CD4-positive, CD25-positive, alpha-beta regulatory T cell (primary cell): ENCODE data around the gene FZR1. TPM values are rescaled to one million over a fixed set of nuclear protein-coding genes. Genes with fewer than 3 reads are reported as not detected.

Experiments
- ATAC-seq, 2 donors: fragments of 150-1000 bp; cut with Tn5 transposase; one replicate each; pipeline ENCODE4 v1.10.0; 2021; ENCODE audit warnings: low read depth in 2 of 2, moderate number of reproducible peaks in 2 of 2, moderate library complexity in 1 of 2
- DNase-seq, 3 donors: peaks; one replicate each; pipeline versions ENCODE4 v3.0.0 to v3.0.0-alpha.2; 2012 to 2022; ENCODE audit warnings: mixed read lengths in 1 of 3
- H3K27ac ChIP-seq: one replicate; pipeline ENCODE4 v1.7.0; 2013; ENCODE audit warnings: mild to moderate bottlenecking, low read length; ENCODE audit not compliant: insufficient read depth, poor library complexity, severe bottlenecking
- H3K27me3 ChIP-seq: one replicate; pipeline ENCODE4 v1.7.0; 2013; ENCODE audit warnings: low read length; ENCODE audit not compliant: control insufficient read depth, insufficient read depth
- H3K36me3 ChIP-seq: one replicate; pipeline ENCODE4 v1.7.0; 2013; ENCODE audit warnings: mild to moderate bottlenecking, low read length, moderate library complexity; ENCODE audit not compliant: control insufficient read depth, insufficient read depth
- H3K4me1 ChIP-seq: 2 replicates; pipeline ENCODE4 v1.7.0; 2013; ENCODE audit warnings: mild to moderate bottlenecking, low read length; ENCODE audit not compliant: insufficient read depth, control insufficient read depth, poor library complexity, severe bottlenecking
- H3K4me3 ChIP-seq: one replicate; pipeline ENCODE4 v1.7.0; 2013; ENCODE audit warnings: low read depth, mild to moderate bottlenecking, low read length, moderate library complexity
- H3K9me3 ChIP-seq, 2 experiments: 1 replicate in 1 of 2; 2 replicates in 1 of 2; pipeline ENCODE4 v1.7.0; 2013; ENCODE audit warnings: low read length in 2 of 2, mild to moderate bottlenecking in 1 of 2, moderate library complexity in 1 of 2; ENCODE audit not compliant: control insufficient read depth in 2 of 2
- H3K27ac Mint-ChIP-seq, 3 donors: one replicate each; pipeline ENCODE4 v1.8.0; 2020 to 2022; ENCODE audit warnings: mild to moderate bottlenecking in 3 of 3, mixed read lengths in 3 of 3, moderate library complexity in 2 of 3
- H3K27me3 Mint-ChIP-seq: one replicate; pipeline ENCODE4 v1.8.0; 2022; ENCODE audit warnings: mild to moderate bottlenecking, mixed read lengths
- H3K36me3 Mint-ChIP-seq: one replicate; pipeline ENCODE4 v1.8.0; 2020; ENCODE audit warnings: mixed read lengths
- H3K4me1 Mint-ChIP-seq, 4 donors: one replicate each; pipeline ENCODE4 v1.8.0; 2020 to 2022; ENCODE audit warnings: mixed read lengths in 4 of 4, mild to moderate bottlenecking in 1 of 4
- H3K4me3 Mint-ChIP-seq, 4 donors: one replicate each; pipeline ENCODE4 v1.8.0; 2020 to 2022; ENCODE audit warnings: mild to moderate bottlenecking in 4 of 4, mixed read lengths in 4 of 4, moderate library complexity in 3 of 4
- H3K9me3 Mint-ChIP-seq, 7 donors: one replicate each; pipeline ENCODE4 v1.8.0; 2020 to 2022; ENCODE audit warnings: mixed read lengths in 7 of 7, mild to moderate bottlenecking in 3 of 7, moderate library complexity in 2 of 7
- polyA plus RNA-seq, 4 donors: library from polyadenylated mRNA; unstranded; fragments of 300-500 nt; fragmentation: Illumina TruSeq; gene quantifications; one replicate each; pipeline ENCODE4 v1.2.3, GENCODE V29; 2021
- total RNA-seq: library from RNA; stranded (reverse); gene quantifications from one replicate; pipeline ENCODE4 v1.2.3, GENCODE V29; 2022

Gene FZR1
- total and polyA plus RNA-seq, 5 donors from 2014 or later: 9.1 to 107 (median 10.7) TPM

DNA sequence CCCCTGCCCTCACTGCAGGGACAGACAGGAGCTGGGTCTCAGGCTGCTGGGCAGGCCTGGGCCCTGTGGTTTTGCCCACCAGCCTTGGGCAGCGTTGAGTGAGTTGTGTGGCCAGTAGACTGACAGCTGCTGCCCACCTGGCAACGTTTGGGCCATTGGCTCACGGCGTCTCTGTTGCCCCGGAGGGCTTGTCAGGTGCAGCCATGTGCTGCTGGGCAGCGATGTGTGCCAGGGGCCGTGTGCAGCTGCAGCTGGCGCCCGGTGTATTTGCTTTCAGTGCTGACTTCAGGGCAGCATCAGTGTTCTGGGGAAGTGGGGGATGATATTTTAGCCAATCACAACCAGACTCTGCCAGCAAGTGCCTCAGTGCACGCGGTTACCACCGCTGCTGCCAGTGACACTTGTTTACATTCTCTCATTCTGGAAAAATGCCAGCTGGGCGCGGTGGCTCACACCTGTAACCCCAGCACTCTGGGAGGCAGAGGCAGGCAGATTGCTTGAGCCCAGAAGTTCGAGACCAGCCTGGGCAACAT, 10.6 kb downstream of the FZR1 start:
- peak in 1 of 2 donors; percentile 62 for ATAC-seq
- H3K4me1 ChIP-seq: peaks cover 23% of the 10 kb centered on the region
- DNase-seq: peak in 2 of 3 donors; percentile 45 to 52
- H3K4me1 Mint-ChIP-seq: peaks cover 0 to 56% (median 17%) of the 10 kb centered on the region in 4 donors
- H3K9me3 Mint-ChIP-seq: no peaks in the 10 kb centered on the region
- no peaks in the 10 kb centered on the region for H3K9me3 ChIP-seq
- peaks cover 4% of the 10 kb centered on the region for H3K36me3 Mint-ChIP-seq
- no peaks in the 10 kb centered on the region for H3K27me3 ChIP-seq
- H3K4me3 Mint-ChIP-seq: peak overlapping the region in 2 of 4 donors; percentile 47 to 48
- H3K27me3 Mint-ChIP-seq: no peaks in the 10 kb centered on the region
- peak overlapping the region; percentile 31 to 63 (median 38) for H3K27ac Mint-ChIP-seq
- peaks cover 12% of the 10 kb centered on the region for H3K36me3 ChIP-seq
- peak overlapping the region; percentile 14 for H3K27ac ChIP-seq
- H3K4me3 ChIP-seq: no peak overlapping the region

DNA sequence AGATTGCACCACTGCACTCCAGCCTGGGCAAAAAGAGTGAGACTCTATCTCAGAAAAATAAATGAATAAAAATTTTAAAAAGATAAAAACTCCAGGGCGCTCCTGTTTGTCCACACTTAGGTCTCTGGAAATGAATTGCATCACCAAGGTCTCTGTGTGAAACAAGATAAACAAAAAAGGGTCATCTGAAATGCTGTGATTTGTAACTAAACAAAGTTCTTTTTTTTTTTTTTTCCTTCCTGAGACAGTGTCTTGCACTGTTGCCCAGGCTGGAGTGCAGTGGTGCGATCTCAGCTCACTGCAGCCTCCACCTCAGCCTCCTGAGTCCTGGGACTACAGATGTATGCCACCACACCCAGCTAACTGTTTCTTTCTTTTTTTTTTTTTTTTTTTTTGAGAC, 11.5 kb downstream of the FZR1 start:
- peak overlapping the region in 1 of 3 donors; percentile 38 for H3K27ac Mint-ChIP-seq
- H3K4me3 Mint-ChIP-seq: no peak overlapping the region

GRCh38 chr19:3518255-3518654, 12.1 kb downstream of the FZR1 start:
- Histone ChIP-seq H3K27ac (peak overlapping the region; percentile 24), H3K4me3 (no peak overlapping the region), H3K36me3 (peaks cover 20% of the 10 kb centered on the region), H3K4me1 (peaks cover 23% of the 10 kb centered on the region), H3K9me3 (no peaks in the 10 kb centered on the region), H3K27me3 (no peaks in the 10 kb centered on the region)
- Mint-ChIP-seq H3K4me3 (no peak overlapping the region), H3K9me3 (no peaks in the 10 kb centered on the region), H3K27ac (peak overlapping the region in 2 of 3 donors; percentile 36 to 41), H3K27me3 (no peaks in the 10 kb centered on the region), H3K4me1 (peaks cover 0 to 49% (median 17%) of the 10 kb centered on the region in 4 donors), H3K36me3 (peaks cover 4% of the 10 kb centered on the region)
- DNase-seq (no peak), ATAC-seq (no peak)

More for the DNA sequence above, 11.5 kb downstream of the FZR1 start:
- Histone ChIP-seq H3K4me3 (no peak overlapping the region), H3K4me1 (peaks cover 23% of the 10 kb centered on the region), H3K36me3 (peaks cover 17% of the 10 kb centered on the region), H3K27ac (peak overlapping the region; percentile 5), H3K27me3 (no peaks in the 10 kb centered on the region), H3K9me3 (no peaks in the 10 kb centered on the region)
- Mint-ChIP-seq H3K27me3 (no peaks in the 10 kb centered on the region), H3K36me3 (peaks cover 4% of the 10 kb centered on the region), H3K4me1 (peaks cover 0 to 49% (median 17%) of the 10 kb centered on the region in 4 donors), H3K9me3 (no peaks in the 10 kb centered on the region)
- DNase-seq (no peak), ATAC-seq (no peak)

DNA sequence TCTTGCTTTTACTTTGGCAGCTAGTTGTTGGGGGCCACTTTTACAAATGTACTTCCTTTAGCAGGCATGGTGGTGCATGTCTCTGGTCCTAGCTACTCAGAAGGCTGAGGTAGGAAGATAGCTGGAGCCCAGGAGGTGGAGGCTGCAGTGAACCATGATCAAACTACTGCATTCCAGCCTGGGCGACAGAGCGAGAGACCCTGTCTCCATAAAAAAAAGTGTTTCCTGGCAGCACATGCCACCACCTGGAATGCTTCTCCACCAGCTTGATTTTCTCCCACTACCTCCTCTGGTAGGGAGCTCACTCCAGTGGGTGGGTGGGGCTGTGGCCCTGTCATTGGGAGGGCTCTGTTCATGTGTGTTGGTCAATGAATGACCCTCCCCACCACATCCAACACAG, 12.5 kb downstream of the FZR1 start:
- Mint-ChIP-seq H3K4me3 (no peak overlapping the region), H3K9me3 (no peaks in the 10 kb centered on the region)

GRCh38 chr19:3519126-3519525, 13.0 kb downstream of the FZR1 start:
- peaks cover 4% of the 10 kb centered on the region for H3K36me3 Mint-ChIP-seq
- Histone ChIP-seq H3K4me3 (no peak overlapping the region), H3K27ac (no peak overlapping the region), H3K9me3 (no peaks in the 10 kb centered on the region), H3K4me1 (peaks cover 23% of the 10 kb centered on the region), H3K36me3 (peaks cover 28% of the 10 kb centered on the region), H3K27me3 (no peaks in the 10 kb centered on the region)
- no peak overlapping the region for H3K4me3 Mint-ChIP-seq
- no peak overlapping the region for H3K27ac Mint-ChIP-seq
- peaks cover 0 to 44% (median 17%) of the 10 kb centered on the region in 4 donors for H3K4me1 Mint-ChIP-seq
- H3K27me3 Mint-ChIP-seq: no peaks in the 10 kb centered on the region
- no peak for ATAC-seq
- no peaks in the 10 kb centered on the region for H3K9me3 Mint-ChIP-seq
- no peak for DNase-seq

More for the DNA sequence above, 12.5 kb downstream of the FZR1 start:
- no peaks in the 10 kb centered on the region for H3K27me3 Mint-ChIP-seq
- peaks cover 23% of the 10 kb centered on the region for H3K4me1 ChIP-seq
- no peak overlapping the region for H3K27ac ChIP-seq
- DNase-seq (no peak), ATAC-seq (no peak)
- no peaks in the 10 kb centered on the region for H3K9me3 ChIP-seq
- H3K4me3 ChIP-seq: no peak overlapping the region
- peaks cover 4% of the 10 kb centered on the region for H3K36me3 Mint-ChIP-seq
- peaks cover 0 to 46% (median 17%) of the 10 kb centered on the region in 4 donors for H3K4me1 Mint-ChIP-seq
- H3K36me3 ChIP-seq: peaks cover 24% of the 10 kb centered on the region
- peak overlapping the region in 2 of 3 donors; percentile 36 to 41 for H3K27ac Mint-ChIP-seq
- no peaks in the 10 kb centered on the region for H3K27me3 ChIP-seq

GRCh38 chr19:3520166-3521103, 14.3 kb downstream of the FZR1 start:
- H3K4me1 ChIP-seq: peaks cover 17% of the 10 kb centered on the region
- Mint-ChIP-seq H3K27ac (peak overlapping the region in 1 of 3 donors; percentile 55), H3K27me3 (no peaks in the 10 kb centered on the region), H3K36me3 (peaks cover 4% of the 10 kb centered on the region), H3K4me3 (no peak overlapping the region), H3K4me1 (peaks cover 0 to 33% (median 9%) of the 10 kb centered on the region in 4 donors), H3K9me3 (no peaks in the 10 kb centered on the region)
- H3K9me3 ChIP-seq: no peaks in the 10 kb centered on the region
- H3K36me3 ChIP-seq: peaks cover 39% of the 10 kb centered on the region
- H3K4me3 ChIP-seq: no peak overlapping the region
- ATAC-seq (no peak), DNase-seq (no peak)
- no peak overlapping the region for H3K27ac ChIP-seq
- no peaks in the 10 kb centered on the region for H3K27me3 ChIP-seq

DNA sequence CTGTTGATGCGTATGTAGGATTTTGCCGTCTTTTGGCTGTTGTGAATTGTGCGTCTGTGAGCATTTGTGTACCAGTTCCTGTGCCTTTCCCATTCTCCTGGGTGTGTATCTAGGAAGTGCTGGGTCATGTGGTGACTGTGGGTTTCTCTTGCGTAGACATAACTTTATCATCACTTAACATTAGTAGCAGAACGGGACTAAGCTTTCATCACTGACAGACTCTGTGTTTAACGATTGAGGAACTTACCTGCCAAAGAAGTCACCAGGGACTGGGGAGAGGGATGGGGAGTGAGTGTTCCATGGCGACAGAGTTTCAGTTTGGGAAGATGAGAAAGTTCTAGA, 15.0 kb downstream of the FZR1 start:
- Mint-ChIP-seq H3K27ac (no peak overlapping the region), H3K27me3 (no peaks in the 10 kb centered on the region), H3K9me3 (no peaks in the 10 kb centered on the region), H3K4me1 (peaks cover 0 to 27% (median 9%) of the 10 kb centered on the region in 4 donors), H3K4me3 (no peak overlapping the region), H3K36me3 (peaks cover 4% of the 10 kb centered on the region)
- Histone ChIP-seq H3K27ac (no peak overlapping the region), H3K4me1 (peaks cover 13% of the 10 kb centered on the region), H3K36me3 (peaks cover 39% of the 10 kb centered on the region), H3K9me3 (no peaks in the 10 kb centered on the region), H3K27me3 (no peaks in the 10 kb centered on the region), H3K4me3 (no peak overlapping the region)
- DNase-seq (no peak), ATAC-seq (no peak)
